HK-2 (cell line): ENCODE data around the gene ADAMTS6.
A peak's percentile ranks its signal among the peaks of the same experiment; 100 is the strongest.

ENCODE experiments used
- DNase-seq: peaks from one replicate; pipeline ENCODE4 v3.0.0-alpha.2; 2018; ENCODE audit not compliant: unreplicated experiment

The ADAMTS6 gene

DNA sequence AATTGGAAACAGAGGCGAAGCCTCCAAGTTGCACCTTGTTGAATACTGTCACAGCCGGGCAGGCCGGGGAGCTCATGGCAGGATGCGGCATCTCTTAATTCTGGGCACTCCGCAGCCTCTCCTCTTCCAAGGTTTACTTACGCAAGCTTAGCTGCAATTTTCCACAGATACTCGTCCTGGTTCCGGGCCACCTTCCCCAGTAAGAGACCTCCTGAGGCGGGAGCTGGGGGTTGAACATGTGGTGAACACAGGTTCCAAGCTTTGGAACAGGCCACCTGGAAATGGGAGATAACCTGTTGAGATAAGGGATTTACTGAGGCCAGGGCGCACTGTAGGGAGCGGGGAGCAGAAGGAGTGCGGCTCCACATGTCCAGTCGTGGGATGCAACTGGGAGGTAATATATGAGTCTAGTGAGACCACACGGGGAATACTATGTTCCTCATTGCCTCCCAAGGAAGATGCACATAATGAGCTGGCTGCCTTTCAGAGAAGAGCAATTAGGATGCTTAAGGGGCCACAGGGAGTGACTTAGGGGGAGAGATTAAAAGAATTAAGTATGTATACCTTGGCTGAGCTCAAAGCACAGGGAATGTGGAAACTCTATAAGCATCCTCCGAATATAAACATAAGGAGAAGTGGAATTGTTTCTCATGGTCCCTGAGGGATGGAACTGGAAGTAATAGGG is 377.8 kb downstream of the ADAMTS6 start:
- DNase-seq: no peak

DNA sequence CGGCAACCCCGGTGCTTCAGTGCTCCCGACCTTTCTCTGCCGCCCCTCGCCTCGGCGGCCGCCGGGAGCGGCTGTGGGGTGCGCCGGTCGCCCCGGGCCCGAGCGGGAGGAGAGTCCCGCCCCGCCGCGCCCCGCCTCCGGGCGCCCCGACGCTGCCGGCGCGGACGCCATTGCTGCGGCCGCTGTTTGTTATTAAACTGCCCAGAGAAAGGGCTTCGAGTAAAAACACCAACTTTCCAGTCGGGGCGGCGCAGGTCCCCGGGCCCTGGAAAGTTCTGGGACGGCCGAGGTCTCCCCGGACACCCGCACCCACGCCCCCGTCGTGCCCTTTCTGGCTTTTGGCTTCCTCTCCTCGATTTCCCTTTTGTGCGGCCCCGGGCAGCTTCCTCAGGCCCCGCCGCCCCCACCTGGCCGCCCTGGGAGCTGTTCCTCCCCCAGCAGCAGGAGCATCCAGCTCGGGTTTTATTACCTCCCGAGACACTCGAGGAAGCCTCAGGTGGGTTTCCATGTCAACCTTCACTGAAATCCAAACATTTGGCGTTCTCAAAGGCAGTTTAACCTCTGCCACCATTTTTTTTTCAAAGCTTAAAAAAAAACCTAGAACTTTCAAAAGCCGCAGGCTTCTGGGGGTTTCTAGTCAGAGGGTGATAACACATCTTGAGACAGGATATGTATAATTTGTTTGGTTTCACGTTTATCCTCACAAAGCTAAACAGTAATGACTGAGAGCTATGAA is 378.6 kb downstream of the ADAMTS6 start:
- DNase-seq: no peak

GRCh38 chr5:65102371-65102975 is 379.2 kb downstream of the ADAMTS6 start:
- no peak for DNase-seq

GRCh38 chr5:65101632-65102100 is 380.1 kb downstream of the ADAMTS6 start:
- no peak for DNase-seq

GRCh38 chr5:65100911-65101631 is 380.6 kb downstream of the ADAMTS6 start:
- peak; percentile 58 for DNase-seq
